OCI-LY7 (cell line): Measurements from ENCODE around the gene PSAPL1. TPM values are rescaled to one million over a fixed set of nuclear protein-coding genes. Genes with fewer than 3 reads are reported as not detected.

Experiments
- BruUV-seq: library from RNA; stranded (reverse); fragments of 400-500 nt; replicated peaks from 2 replicates; lab custom pipeline; 2021; lab: Mats Ljungman, UMichigan
- CTCF ChIA-PET: fragments of 300-600 bp; sonication (Branson Sonifier 250); formaldehyde crosslinking; loops from one replicate; lab custom pipeline; 2022; ENCODE audit warnings: antibody characterized with exemption; ENCODE audit not compliant: unreplicated experiment; lab: Charles Lee
- POLR2A ChIA-PET: fragments of 300-600 bp; sonication (Branson Sonifier 250); formaldehyde crosslinking; loops from one replicate; lab custom pipeline; 2022; ENCODE audit warnings: antibody characterized with exemption; lab: Charles Lee
- DNase-seq: peaks from one replicate; pipeline ENCODE4 v3.0.0-alpha.2; 2015; ENCODE audit warnings: low spot score
- H2AFZ ChIP-seq: fragments of 200-600 bp; sonication (generic), shearing (Covaris generic); 2 replicates; pipeline ENCODE4 v1.6.1; 2014; ENCODE audit warnings: mild to moderate bottlenecking, antibody characterized with exemption, low read length, moderate library complexity
- H3K27ac ChIP-seq: fragments of 200-600 bp; sonication (generic); 2 replicates; pipeline ENCODE4 v1.5.1; 2014; ENCODE audit warnings: mixed run types, low read depth, mild to moderate bottlenecking, moderate library complexity, low read length, inconsistent platforms; ENCODE audit not compliant: poor library complexity, severe bottlenecking
- H3K36me3 ChIP-seq: fragments of 200-600 bp; sonication (generic); 2 replicates; pipeline ENCODE4 v1.6.1; 2014; ENCODE audit warnings: mild to moderate bottlenecking, antibody characterized with exemption, low read length, moderate library complexity, mixed read lengths; ENCODE audit not compliant: insufficient read depth
- H3K4me1 ChIP-seq: fragments of 200-600 bp; sonication (generic); 2 replicates; pipeline ENCODE4 v1.5.1; 2014; ENCODE audit warnings: mild to moderate bottlenecking, low read length; ENCODE audit not compliant: insufficient read depth, poor library complexity, severe bottlenecking
- H3K4me2 ChIP-seq: fragments of 200-600 bp; sonication (generic); 2 replicates; pipeline ENCODE4 v1.6.1; 2014; ENCODE audit warnings: mild to moderate bottlenecking, low read length
- H3K4me3 ChIP-seq: fragments of 200-600 bp; sonication (generic); 2 replicates; pipeline ENCODE4 v1.5.1; 2014; ENCODE audit warnings: mild to moderate bottlenecking, low read depth, low read length; ENCODE audit not compliant: poor library complexity, severe bottlenecking
- H3K79me2 ChIP-seq: fragments of 200-600 bp; sonication (generic); 2 replicates; pipeline ENCODE4 v1.6.1; 2016; ENCODE audit warnings: low read depth, mild to moderate bottlenecking, low read length, moderate library complexity, mixed read lengths; ENCODE audit not compliant: insufficient read depth
- H3K9me2 ChIP-seq: fragments of 200-600 bp; sonication (generic); 2 replicates; pipeline ENCODE4 v1.6.1; 2016; ENCODE audit warnings: mild to moderate bottlenecking, low read length, mixed read lengths; ENCODE audit not compliant: insufficient read depth
- H3K9me3 ChIP-seq: fragments of 200-600 bp; sonication (generic); 2 replicates; pipeline ENCODE4 v1.6.1; 2014; ENCODE audit warnings: mild to moderate bottlenecking, mixed run types, low read length, mixed read lengths
- H4K20me1 ChIP-seq: fragments of 200-600 bp; sonication (generic); 2 replicates; pipeline ENCODE4 v1.6.1; 2014; ENCODE audit warnings: mild to moderate bottlenecking, antibody characterized with exemption, low read length, moderate library complexity, mixed read lengths; ENCODE audit not compliant: insufficient read depth
- CTCF ChIP-seq: fragments of 200-600 bp; sonication (generic); conservative IDR thresholded peaks from 2 replicates; pipeline ENCODE4 v1.5.1; 2014; ENCODE audit warnings: mild to moderate bottlenecking, antibody characterized with exemption, low read length, moderate library complexity, mixed read lengths
- EZH2phosphoT487 ChIP-seq: fragments of 200-600 bp; sonication (generic); IDR thresholded peaks from 2 replicates; pipeline ENCODE4 v1.6.1; 2018; ENCODE audit warnings: low read depth, borderline replicate concordance, mild to moderate bottlenecking, mixed run types, antibody characterized with exemption, low read length, moderate library complexity, mixed read lengths
- intact Hi-C: fragments of 100-400 bp; cut with micrococcal nuclease; formaldehyde crosslinking; loops from one replicate; pipeline ENCODE4 v1.10.0; 2022; ENCODE audit not compliant: unreplicated experiment
- total RNA-seq, 2 experiments: library from RNA; depleted of rRNA in 1 of 2; stranded (reverse); fragments of >200 nt in 1 of 2; shearing (Covaris generic) in 1 of 2; gene quantifications; 2 replicates each; pipeline ENCODE4 v1.2.3, GENCODE V29; 2014 to 2022

The PSAPL1 gene
- total RNA-seq, 2 experiments from 2014 or later: not detected

- H3K27ac ChIP-seq: no peak overlapping the region
- intact Hi-C loops: no loop called here
- no peak overlapping the region for H2AFZ ChIP-seq
- no peak for DNase-seq
- H3K36me3 ChIP-seq: no peaks in the 10 kb centered on the region
- no peaks in the 10 kb centered on the region for H3K79me2 ChIP-seq
- H3K9me2 ChIP-seq: no peaks in the 10 kb centered on the region
- H3K9me3 ChIP-seq: no peaks in the 10 kb centered on the region
- H3K4me1 ChIP-seq: no peaks in the 10 kb centered on the region
- H4K20me1 ChIP-seq: no peaks in the 10 kb centered on the region
- no TSS peak for BruUV-seq
- no peak overlapping the region for H3K4me3 ChIP-seq
- ChIA-PET CTCF (no interaction called here), POLR2A (no interaction called here)
- TF ChIP-seq EZH2phosphoT487 (no peak), CTCF (no peak)
- no peak overlapping the region for H3K4me2 ChIP-seq
Observed at GRCh38 chr4:7470111-7470510, 35.4 kb upstream of the PSAPL1 start.

- no peaks in the 10 kb centered on the region for H3K9me3 ChIP-seq
- no peak overlapping the region for H2AFZ ChIP-seq
- no peak overlapping the region for H3K4me3 ChIP-seq
- no TSS peak for BruUV-seq
- H3K79me2 ChIP-seq: no peaks in the 10 kb centered on the region
- H3K4me2 ChIP-seq: no peak overlapping the region
- POLR2A ChIA-PET: no interaction called here
- CTCF ChIA-PET: no interaction called here
- DNase-seq: no peak
- H3K36me3 ChIP-seq: no peaks in the 10 kb centered on the region
- H4K20me1 ChIP-seq: no peaks in the 10 kb centered on the region
- intact Hi-C loops: no loop called here
- no peak for TF ChIP-seq EZH2phosphoT487
- no peak for TF ChIP-seq CTCF
- H3K4me1 ChIP-seq: no peaks in the 10 kb centered on the region
- H3K9me2 ChIP-seq: no peaks in the 10 kb centered on the region
- H3K27ac ChIP-seq: no peak overlapping the region
Observed at GRCh38 chr4:7469023-7469422, 34.3 kb upstream of the PSAPL1 start.

GRCh38 chr4:7467471-7467870 lies 32.7 kb upstream of the PSAPL1 start:
- POLR2A ChIA-PET: no interaction called here
- CTCF ChIA-PET: interaction anchor here (0.5 to 0.8 kb wide), 2 partner anchors 8 to 14 kb away, joined by 4 to 6 read pairs; no protein-coding TSS in a partner anchor

More at GRCh38 chr4:7467471-7467870, 32.7 kb upstream of the PSAPL1 start:
- H3K9me3 ChIP-seq: no peaks in the 10 kb centered on the region
- H3K4me2 ChIP-seq: no peak overlapping the region
- no peaks in the 10 kb centered on the region for H3K4me1 ChIP-seq
- DNase-seq: no peak
- H3K9me2 ChIP-seq: no peaks in the 10 kb centered on the region
- no peak overlapping the region for H2AFZ ChIP-seq
- no peaks in the 10 kb centered on the region for H4K20me1 ChIP-seq
- no peak overlapping the region for H3K4me3 ChIP-seq
- no peaks in the 10 kb centered on the region for H3K36me3 ChIP-seq
- no peaks in the 10 kb centered on the region for H3K79me2 ChIP-seq
- TF ChIP-seq EZH2phosphoT487 (no peak), CTCF (no peak)
- H3K27ac ChIP-seq: no peak overlapping the region
- no TSS peak for BruUV-seq
- intact Hi-C loops: no loop called here
